ENCODE results near the gene TEF.

- no peak for TF ChIP-seq CTCF (IDR thresholded peaks at IDR 0.05)
- no peak for TF ChIP-seq POLR2A (IDR thresholded peaks at IDR 0.05)
These were observed 15.5 kb downstream of the TEF start for GRCh38 chr22:41397143-41397811.

Measured in testis (tissue), 2 donors.